Measurements from ENCODE around the gene AKT3. TPM values are rescaled to one million over a fixed set of nuclear protein-coding genes. Genes with fewer than 3 reads are reported as not detected.

Gene AKT3
- total RNA-seq, 4 donors from 2014 or later = 3.8 to 31.7 (median 8.6) TPM

DNA sequence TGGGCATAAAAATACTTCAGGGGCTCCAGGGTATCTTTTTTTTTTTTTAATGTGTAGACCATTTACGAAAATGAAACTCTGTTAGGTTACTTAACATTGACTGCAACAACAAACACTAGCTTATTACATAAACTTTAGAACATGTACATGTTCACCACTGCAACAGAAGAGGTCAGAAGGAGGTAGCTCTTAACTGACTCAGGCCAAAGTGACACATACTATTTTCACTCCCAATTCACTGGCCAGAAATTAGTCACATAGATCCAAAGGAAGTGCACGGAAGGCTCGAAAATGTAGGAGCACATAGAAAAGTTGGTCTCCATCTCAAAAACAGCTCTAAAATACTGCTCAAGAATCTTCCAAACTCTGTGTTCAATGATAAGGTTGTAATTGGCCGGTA, 107.2 kb downstream of the AKT3 start:
- Histone ChIP-seq H3K27me3 (no peaks in the 10 kb centered on the region), H3K27ac (no peak overlapping the region), H3K9me3 (no peaks in the 10 kb centered on the region), H3K4me3 (no peak overlapping the region), H3K36me3 (no peaks in the 10 kb centered on the region), H3K4me1 (no peaks in the 10 kb centered on the region)
- TF ChIP-seq, protein P1, sequence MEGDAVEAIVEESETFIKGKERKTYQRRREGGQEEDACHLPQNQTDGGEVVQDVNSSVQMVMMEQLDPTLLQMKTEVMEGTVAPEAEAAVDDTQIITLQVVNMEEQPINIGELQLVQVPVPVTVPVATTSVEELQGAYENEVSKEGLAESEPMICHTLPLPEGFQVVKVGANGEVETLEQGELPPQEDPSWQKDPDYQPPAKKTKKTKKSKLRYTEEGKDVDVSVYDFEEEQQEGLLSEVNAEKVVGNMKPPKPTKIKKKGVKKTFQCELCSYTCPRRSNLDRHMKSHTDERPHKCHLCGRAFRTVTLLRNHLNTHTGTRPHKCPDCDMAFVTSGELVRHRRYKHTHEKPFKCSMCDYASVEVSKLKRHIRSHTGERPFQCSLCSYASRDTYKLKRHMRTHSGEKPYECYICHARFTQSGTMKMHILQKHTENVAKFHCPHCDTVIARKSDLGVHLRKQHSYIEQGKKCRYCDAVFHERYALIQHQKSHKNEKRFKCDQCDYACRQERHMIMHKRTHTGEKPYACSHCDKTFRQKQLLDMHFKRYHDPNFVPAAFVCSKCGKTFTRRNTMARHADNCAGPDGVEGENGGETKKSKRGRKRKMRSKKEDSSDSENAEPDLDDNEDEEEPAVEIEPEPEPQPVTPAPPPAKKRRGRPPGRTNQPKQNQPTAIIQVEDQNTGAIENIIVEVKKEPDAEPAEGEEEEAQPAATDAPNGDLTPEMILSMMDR (IDR thresholded peaks at IDR 0.05) = no peak
- TF ChIP-seq POLR2A (IDR thresholded peaks at IDR 0.05) (no peak), POLR2AphosphoS5 (IDR thresholded peaks at IDR 0.05) (no peak), EP300 (IDR thresholded peaks at IDR 0.05) (no peak)
- DNase-seq (ENCODE audit: low spot score in 2 of 2) = no peak
- 87% methylated on average over 4 of the region's 4 CpGs for WGBS

GRCh38 chr1:243740255-243740999, 109.6 kb downstream of the AKT3 start:
- Histone ChIP-seq H3K4me1 (no peaks in the 10 kb centered on the region), H3K4me3 (no peak overlapping the region), H3K9me3 (no peaks in the 10 kb centered on the region), H3K27ac (no peak overlapping the region), H3K36me3 (no peaks in the 10 kb centered on the region), H3K27me3 (no peaks in the 10 kb centered on the region)
- WGBS = 92% methylated on average over 2 of the region's 2 CpGs
- no peak for DNase-seq (ENCODE audit: low spot score in 2 of 2)
- TF ChIP-seq, protein P1 (IDR thresholded peaks at IDR 0.05) = no peak
- TF ChIP-seq POLR2AphosphoS5 (IDR thresholded peaks at IDR 0.05) = no peak
- no peak for TF ChIP-seq POLR2A (IDR thresholded peaks at IDR 0.05)
- no peak for TF ChIP-seq EP300 (IDR thresholded peaks at IDR 0.05)

DNA sequence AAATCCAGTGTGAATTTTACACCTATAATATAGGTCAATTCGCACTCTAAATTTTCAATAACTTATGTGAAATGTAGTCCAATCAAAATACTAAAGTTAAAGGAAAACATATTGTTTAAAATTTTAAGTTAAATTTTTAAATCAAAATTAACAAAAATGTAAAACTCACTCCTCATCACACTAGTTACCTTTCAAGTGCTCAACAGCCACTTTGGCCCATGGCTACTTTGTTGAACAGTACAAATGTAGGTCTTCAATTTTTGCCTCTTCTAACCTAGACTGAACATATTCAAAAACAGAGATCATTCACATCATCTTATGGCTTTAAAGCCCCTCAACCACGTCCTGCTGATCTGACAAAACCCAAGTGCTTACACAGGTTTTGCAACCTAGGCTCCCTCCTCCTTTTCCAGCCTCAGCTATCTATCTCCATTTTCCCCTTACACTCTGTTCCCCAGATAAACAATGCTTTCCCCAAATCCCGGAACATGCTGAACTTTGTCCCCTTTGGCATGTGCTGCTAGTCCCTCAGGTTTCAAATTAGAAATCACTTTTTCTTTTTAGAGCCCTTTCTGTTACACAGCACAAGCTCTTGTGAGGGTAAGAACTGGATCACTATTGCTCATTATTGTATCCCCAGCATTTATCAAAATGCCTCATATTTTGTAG, 110.6 kb downstream of the AKT3 start:
- H3K36me3 ChIP-seq = no peaks in the 10 kb centered on the region
- H3K27me3 ChIP-seq = no peaks in the 10 kb centered on the region
- H3K9me3 ChIP-seq = no peaks in the 10 kb centered on the region
- no peaks in the 10 kb centered on the region for H3K4me1 ChIP-seq
- no peak for TF ChIP-seq POLR2A (IDR thresholded peaks at IDR 0.05)
- no peak for TF ChIP-seq EP300 (IDR thresholded peaks at IDR 0.05)
- TF ChIP-seq, protein P1 (IDR thresholded peaks at IDR 0.05) = no peak
- no peak for TF ChIP-seq POLR2AphosphoS5 (IDR thresholded peaks at IDR 0.05)
- no peak overlapping the region for H3K27ac ChIP-seq
- 77% methylated on average over 3 of the region's 3 CpGs for WGBS
- DNase-seq (ENCODE audit: low spot score in 2 of 2) = no peak
- H3K4me3 ChIP-seq = no peak overlapping the region

DNA sequence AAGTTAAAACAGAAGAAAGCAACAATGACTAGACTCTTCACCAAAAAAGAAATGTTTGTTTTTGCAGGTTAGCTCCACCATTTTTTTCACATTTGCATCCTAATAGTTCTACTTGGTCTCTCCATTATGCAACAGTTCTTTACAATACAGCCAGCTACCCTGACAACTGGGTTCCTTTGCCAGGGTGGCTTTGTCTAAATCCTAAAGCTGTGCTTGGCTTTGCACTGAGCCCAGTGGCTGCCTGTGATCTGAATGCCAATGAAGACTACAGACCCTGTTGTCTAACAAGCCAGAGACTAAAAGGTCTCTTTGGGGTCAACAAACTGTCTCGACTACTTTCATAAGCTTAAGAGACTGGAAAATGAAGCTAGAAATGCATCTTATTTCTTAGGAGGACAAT, 112.0 kb downstream of the AKT3 start:
- no peak overlapping the region for H3K4me3 ChIP-seq
- H3K27me3 ChIP-seq = no peaks in the 10 kb centered on the region
- no peak for TF ChIP-seq POLR2AphosphoS5 (IDR thresholded peaks at IDR 0.05)
- no peaks in the 10 kb centered on the region for H3K36me3 ChIP-seq
- H3K9me3 ChIP-seq = no peaks in the 10 kb centered on the region
- no peaks in the 10 kb centered on the region for H3K4me1 ChIP-seq
- no peak overlapping the region for H3K27ac ChIP-seq
- 68% methylated on average over 1 of the region's 1 CpG for WGBS
- no peak for DNase-seq (ENCODE audit: low spot score in 2 of 2)

DNA sequence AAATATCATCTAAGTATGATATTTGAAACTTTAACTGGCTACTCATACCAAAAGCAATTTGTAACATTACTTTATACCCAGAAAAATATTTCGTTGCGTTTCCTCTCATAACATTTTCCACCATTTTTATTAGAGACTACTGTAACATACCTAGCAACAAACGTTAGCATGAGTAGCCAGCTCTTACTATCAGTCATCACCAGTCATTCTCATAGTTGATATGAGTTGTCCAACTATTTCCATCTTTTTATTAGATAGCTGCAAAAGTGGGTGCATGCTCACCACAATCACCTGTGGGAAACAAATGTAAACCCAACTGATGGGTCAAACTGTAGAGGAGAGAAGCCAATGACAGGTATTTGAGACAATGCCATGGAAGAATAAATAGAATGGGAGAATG, 114.6 kb downstream of the AKT3 start:
- no peak for TF ChIP-seq EP300 (IDR thresholded peaks at IDR 0.05)
- TF ChIP-seq POLR2A (IDR thresholded peaks at IDR 0.05) = no peak
- TF ChIP-seq, protein P1 (IDR thresholded peaks at IDR 0.05) = no peak
- TF ChIP-seq POLR2AphosphoS5 (IDR thresholded peaks at IDR 0.05) = no peak
- no peak overlapping the region for H3K27ac ChIP-seq
- no peaks in the 10 kb centered on the region for H3K27me3 ChIP-seq
- DNase-seq (ENCODE audit: low spot score in 2 of 2) = no peak
- WGBS = 97% methylated on average over 3 of the region's 3 CpGs
- no peaks in the 10 kb centered on the region for H3K36me3 ChIP-seq
- H3K4me1 ChIP-seq = no peaks in the 10 kb centered on the region
- no peak overlapping the region for H3K4me3 ChIP-seq
- H3K9me3 ChIP-seq = no peaks in the 10 kb centered on the region

All from suprapubic skin (tissue), 4 donors.